NCI-H1092 (cell line): Measurements from ENCODE around the gene ZNF468.
"Not testable (repeated sequence)": the region's sequence is repeated elsewhere in the genome, so short reads cannot be mapped to it uniquely, and the experiment has no call there.

ENCODE experiments used
- DNase-seq: peaks from one replicate; lab custom pipeline; 2025; lab: John Stamatoyannopoulos, UW

ZNF468 gene

DNA sequence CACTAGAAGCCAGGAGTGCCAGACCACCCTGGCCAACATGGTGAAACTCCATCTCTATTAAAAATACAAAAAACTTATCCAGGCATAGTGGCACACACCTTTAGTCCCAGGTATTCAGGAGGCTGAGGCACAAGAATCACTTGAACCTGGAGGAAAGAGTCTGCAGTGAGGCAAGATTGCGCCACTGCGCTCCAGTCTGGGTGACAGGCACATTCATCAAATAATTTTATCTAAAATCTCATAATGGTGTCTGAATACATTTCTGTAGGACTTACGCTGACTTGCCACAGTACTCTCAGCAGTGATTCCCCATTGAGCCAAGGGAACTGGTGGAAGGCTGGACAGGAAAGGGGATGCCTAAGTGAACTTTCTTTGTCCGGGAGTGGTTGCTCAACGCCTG lies 31.7 kb downstream of the ZNF468 start:
- DNase-seq: no peak

DNA sequence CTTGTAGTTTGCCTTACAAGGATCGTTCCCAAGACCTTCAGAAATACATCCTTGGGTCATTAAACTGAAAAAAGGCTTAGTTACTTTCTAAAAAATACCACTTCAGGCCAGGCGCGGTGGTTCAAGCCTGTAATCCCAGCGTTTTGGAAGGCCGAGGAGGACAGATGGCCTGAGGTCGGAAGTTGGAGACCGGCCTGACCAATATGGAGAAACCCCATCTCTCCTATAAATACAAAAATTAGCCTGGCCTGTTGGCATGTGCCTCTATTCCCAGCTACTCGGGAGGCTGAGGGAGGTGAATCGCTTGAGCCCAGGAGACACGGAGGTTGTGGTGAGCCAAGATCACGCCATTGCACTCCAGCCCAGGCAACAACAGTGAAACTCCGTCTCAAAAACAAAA lies 33.7 kb downstream of the ZNF468 start:
- no peak for DNase-seq

DNA sequence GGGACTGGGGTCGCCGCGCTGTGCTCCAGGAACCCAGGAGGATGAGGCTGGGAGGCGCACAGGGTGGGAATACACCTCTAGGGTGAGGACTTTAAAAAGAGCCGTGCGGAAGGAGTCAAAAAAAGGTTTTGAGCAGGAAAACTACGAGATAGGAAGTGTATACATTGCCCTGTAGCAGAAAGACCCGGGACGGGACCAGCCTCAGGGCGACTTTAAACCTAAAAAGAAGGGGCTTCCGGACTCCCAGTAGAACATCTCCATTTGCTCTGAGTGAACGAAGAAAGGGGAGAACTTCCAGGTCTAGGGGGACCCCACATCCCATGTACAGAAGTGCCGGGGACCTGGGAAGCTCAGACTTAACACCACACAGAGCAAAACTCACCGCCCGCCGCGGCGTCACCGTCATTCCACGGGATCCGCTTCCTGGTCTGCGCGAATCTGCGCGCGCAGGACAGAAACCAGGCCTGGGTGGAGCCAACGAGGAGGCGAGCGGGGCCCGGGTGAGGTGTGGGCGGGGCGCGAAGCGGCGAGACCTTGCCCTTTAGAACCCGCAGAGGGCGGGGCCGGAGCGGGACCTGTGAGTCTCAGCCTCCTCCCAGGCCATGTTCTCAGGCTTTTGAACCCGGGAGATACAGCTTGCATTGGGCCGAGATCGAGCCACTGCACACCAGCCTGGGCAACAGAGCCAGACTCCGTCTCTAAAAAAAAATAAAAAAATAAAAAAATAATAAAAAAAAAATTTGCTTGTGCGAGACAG lies 36.0 kb downstream of the ZNF468 start, which contains the start of gene ZNF28:
TSS of gene ZNF28 (minus strand) at position 430 of the 757 bp plus-strand sequence. CDS start 3,675 bp downstream, outside the sequence.
- DNase-seq: peak; percentile 12

DNA sequence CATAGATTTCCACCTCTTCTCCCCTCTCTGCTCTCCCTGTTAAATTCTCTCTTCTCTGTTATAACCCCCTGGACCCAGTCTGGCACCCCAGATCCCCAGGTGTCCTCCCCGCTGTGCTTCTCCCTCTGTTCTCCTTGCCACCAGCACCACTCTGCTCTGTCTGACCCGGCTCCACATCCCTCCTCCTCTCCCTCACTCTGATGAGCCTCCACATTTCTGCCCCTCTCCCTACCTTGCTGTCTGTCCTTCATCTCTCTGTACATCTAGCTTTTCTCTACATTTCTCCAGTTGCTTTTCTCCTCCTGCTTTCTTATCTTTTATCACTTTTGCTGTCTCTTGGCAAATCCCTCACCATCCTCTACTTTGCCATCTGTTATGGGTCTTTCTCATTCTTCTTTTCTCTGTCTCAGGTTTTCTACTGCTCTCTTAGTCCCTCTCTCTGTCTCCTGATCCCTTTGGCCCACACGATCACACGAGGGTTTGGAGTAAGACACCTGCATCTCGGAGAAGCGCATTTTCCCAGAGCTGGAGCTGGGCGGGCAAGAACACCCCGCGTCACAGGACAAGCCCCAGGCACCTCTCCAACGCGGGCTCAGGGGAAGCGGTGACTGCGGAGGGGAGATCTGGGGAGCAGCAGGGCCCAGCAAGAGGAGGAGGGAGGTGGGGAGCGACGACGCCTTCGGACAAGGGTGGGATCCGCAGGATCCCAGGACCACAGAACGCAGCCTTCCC lies 36.8 kb downstream of the ZNF468 start:
- not testable (repeated sequence) for DNase-seq

DNA sequence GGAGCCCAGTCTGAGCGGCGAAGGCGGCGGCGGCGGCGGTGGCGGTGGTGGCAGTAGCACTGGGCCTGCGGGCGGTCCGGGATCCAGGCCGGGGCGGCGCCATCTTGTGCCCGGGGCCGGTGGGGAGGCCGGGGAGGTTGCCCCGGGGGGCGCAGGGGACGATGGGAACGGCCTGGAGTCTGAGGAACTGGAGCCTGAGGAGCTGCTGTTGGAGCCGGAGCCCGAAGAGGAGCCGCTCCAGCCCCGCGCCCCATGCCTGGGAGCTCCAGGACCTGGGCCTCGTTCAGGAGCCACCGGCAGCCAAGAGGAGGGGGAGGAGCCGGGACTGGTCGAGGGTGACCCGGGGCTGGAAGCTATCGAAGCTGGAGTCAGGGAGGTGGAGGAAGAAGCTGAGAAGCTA lies 47.6 kb downstream of the ZNF468 start:
- DNase-seq: no peak

DNA sequence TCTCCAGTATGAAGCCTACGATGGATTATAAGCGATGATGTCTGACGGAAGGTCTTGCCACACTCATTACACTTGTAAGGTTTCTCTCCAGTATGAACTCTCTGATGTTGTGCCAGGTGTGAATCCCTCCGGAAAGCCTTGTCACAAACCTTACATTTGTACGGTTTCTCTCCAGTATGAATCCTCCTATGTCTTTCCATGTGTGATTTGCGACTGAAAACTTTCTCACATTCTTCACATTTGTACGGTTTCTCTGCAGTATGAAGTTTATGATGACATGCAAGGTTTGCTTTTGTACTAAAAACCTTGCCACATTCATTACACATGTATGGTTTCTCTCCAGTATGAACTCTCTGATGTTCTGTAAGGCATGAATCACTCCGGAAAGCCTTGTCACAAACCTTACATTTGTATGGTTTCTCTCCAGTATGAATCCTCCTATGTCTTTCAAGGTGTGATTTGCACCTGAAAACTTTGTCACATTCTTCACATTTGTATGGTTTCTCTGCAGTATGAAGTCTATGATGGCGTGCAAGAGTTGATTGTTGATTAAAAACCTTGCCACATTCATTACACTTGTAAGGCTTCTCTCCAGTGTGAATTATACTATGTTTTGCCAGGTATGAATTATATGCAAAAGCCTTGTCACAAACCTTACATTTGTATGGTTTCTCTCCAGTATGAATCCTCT lies 57.3 kb downstream of the ZNF468 start:
- DNase-seq: not testable (repeated sequence)

DNA sequence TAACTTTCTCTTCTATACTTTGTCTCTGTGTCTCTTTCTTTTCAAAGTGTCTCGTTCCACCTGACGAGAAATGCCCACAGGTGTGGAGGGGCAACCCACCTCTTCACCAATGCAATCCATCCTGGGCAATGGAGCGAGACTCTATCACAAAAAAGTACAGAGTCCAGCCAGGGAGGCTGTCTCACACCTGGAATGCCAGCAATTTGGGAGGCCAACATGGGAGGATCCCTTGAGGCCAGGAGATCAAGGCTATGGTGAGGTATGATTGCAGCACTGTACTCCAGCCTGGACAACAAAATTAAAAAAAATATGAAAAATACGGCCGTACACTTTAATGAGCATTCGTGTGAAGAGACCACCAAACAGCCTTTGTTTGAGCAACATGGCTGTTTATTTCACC lies 68.0 kb downstream of the ZNF468 start:
- no peak for DNase-seq
